Natural killer cell (primary cell): ENCODE results near the gene OSBPL6. TPM values are rescaled to one million over a fixed set of nuclear protein-coding genes. Genes with fewer than 3 reads are reported as not detected.
"Not testable (repeated sequence)": the region's sequence is repeated elsewhere in the genome, so short reads cannot be mapped to it uniquely, and the experiment has no call there.

Experiments
- ATAC-seq, 3 donors: fragments of 150-1000 bp in 2 of 3; fragments of 200-7000 bp in 1 of 3; cut with Tn5 transposase; 1 replicate in 1 of 3; 2 replicates in 2 of 3; pipeline ENCODE4 v1.10.0; 2021; ENCODE audit warnings: mild to moderate bottlenecking in 2 of 3, moderate library complexity in 2 of 3
- DNase-seq, 2 donors: peaks; one replicate each; pipeline versions ENCODE4 v3.0.0 to v3.0.0-alpha.2; 2013 to 2021; ENCODE audit warnings: mixed read lengths in 1 of 2
- H3K27ac ChIP-seq: one replicate; pipeline ENCODE4 v1.5.1; 2013; ENCODE audit warnings: mild to moderate bottlenecking, low read length
- H3K27me3 ChIP-seq: one replicate; pipeline ENCODE4 v1.6.1; 2013; ENCODE audit warnings: low read length; ENCODE audit not compliant: control insufficient read depth, insufficient read depth
- H3K36me3 ChIP-seq: one replicate; pipeline ENCODE4 v1.6.1; 2013; ENCODE audit warnings: low read length; ENCODE audit not compliant: control insufficient read depth, insufficient read depth
- H3K4me1 ChIP-seq: one replicate; pipeline ENCODE4 v1.6.1; 2013; ENCODE audit warnings: low read length; ENCODE audit not compliant: control insufficient read depth, insufficient read depth
- H3K4me3 ChIP-seq: one replicate; pipeline ENCODE4 v1.5.1; 2013; ENCODE audit warnings: low read length
- H3K9me3 ChIP-seq: one replicate; pipeline ENCODE4 v1.6.1; 2013; ENCODE audit warnings: low read length; ENCODE audit not compliant: control insufficient read depth, insufficient read depth
- H3K27ac Mint-ChIP-seq, 2 donors: one replicate each; pipeline ENCODE4 v1.8.0; 2022; ENCODE audit warnings: mild to moderate bottlenecking in 2 of 2, mixed read lengths in 2 of 2, moderate library complexity in 1 of 2
- H3K27me3 Mint-ChIP-seq, 2 donors: one replicate each; pipeline ENCODE4 v1.8.0; 2022; ENCODE audit warnings: low read depth in 2 of 2, mixed read lengths in 2 of 2
- H3K36me3 Mint-ChIP-seq: one replicate; pipeline ENCODE4 v1.8.0; 2022; ENCODE audit warnings: mixed read lengths
- H3K4me1 Mint-ChIP-seq, 2 donors: one replicate each; pipeline ENCODE4 v1.8.0; 2022; ENCODE audit warnings: mixed read lengths in 2 of 2
- H3K4me3 Mint-ChIP-seq: one replicate; pipeline ENCODE4 v1.8.0; 2022; ENCODE audit warnings: mild to moderate bottlenecking, moderate library complexity, mixed read lengths
- H3K9me3 Mint-ChIP-seq, 2 donors: one replicate each; pipeline ENCODE4 v1.8.0; 2022; ENCODE audit warnings: mixed read lengths in 2 of 2
- WGBS: methylation state at CpG from one replicate; pipeline ENCODE4 v1.1.7; 2013; ENCODE audit warnings: missing lambda C conversion rate; ENCODE audit not compliant: insufficient coverage; 5-methylcytosine and 5-hydroxymethylcytosine counted together
- intact Hi-C: fragments of 100-400 bp; cut with micrococcal nuclease; formaldehyde crosslinking; loops from one replicate; pipeline ENCODE4 v1.14.2; 2022
- total RNA-seq, 4 donors: library from RNA; stranded (reverse); fragments of 120-200 nt in 1 of 4; gene quantifications; one replicate each; pipeline versions ENCODE4 v1.2.3 to v1.2.4, GENCODE V29; 2013 to 2022
- TF ChIP-seq, protein P1 (sequence below): fragments of 200-600 bp; IDR thresholded peaks from one replicate; pipeline ENCODE4 v1.8.0; 2022; ENCODE audit warnings: antibody characterized with exemption

OSBPL6 gene
- total RNA-seq, 3 donors from 2014 or later (not counting 1 experiment from before 2014, with no cell fraction given): not detected

DNA sequence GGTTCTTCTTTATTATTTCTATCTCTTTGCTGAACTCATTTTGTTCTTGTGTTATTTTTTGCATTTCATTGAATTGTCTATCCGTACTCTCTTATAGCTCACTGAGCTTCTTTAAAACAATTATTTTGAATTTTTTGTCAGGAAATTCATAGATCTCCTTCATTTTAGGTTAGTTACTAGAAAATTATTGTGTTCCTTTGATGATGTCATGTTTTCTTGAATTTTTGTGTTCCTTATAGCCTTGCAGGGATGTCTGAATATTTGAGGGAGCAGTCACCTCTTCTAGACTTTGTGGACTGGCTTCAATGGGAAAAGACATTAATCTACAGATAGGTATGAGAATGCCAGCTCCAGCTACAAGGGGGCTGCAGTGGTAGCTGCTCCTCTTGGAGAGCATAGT, 20.7 kb upstream of the OSBPL6 start:
- no peak overlapping the region for H3K27ac Mint-ChIP-seq
- H3K9me3 ChIP-seq: no peaks in the 10 kb centered on the region
- TF ChIP-seq, protein P1, sequence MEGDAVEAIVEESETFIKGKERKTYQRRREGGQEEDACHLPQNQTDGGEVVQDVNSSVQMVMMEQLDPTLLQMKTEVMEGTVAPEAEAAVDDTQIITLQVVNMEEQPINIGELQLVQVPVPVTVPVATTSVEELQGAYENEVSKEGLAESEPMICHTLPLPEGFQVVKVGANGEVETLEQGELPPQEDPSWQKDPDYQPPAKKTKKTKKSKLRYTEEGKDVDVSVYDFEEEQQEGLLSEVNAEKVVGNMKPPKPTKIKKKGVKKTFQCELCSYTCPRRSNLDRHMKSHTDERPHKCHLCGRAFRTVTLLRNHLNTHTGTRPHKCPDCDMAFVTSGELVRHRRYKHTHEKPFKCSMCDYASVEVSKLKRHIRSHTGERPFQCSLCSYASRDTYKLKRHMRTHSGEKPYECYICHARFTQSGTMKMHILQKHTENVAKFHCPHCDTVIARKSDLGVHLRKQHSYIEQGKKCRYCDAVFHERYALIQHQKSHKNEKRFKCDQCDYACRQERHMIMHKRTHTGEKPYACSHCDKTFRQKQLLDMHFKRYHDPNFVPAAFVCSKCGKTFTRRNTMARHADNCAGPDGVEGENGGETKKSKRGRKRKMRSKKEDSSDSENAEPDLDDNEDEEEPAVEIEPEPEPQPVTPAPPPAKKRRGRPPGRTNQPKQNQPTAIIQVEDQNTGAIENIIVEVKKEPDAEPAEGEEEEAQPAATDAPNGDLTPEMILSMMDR: no peak
- H3K36me3 Mint-ChIP-seq: no peaks in the 10 kb centered on the region
- no peaks in the 10 kb centered on the region for H3K4me1 Mint-ChIP-seq
- no CpG with 5 or more reads among the region's 1 CpG for WGBS
- no peaks in the 10 kb centered on the region for H3K9me3 Mint-ChIP-seq
- H3K4me3 ChIP-seq: no peak overlapping the region
- peaks cover 8 to 13% of the 10 kb centered on the region in 2 donors for H3K27me3 Mint-ChIP-seq
- H3K36me3 ChIP-seq: no peaks in the 10 kb centered on the region
- DNase-seq (no peak), ATAC-seq (no peak)
- intact Hi-C loops: no loop called here
- H3K27ac ChIP-seq: no peak overlapping the region
- peaks cover 3% of the 10 kb centered on the region for H3K27me3 ChIP-seq
- H3K4me1 ChIP-seq: no peaks in the 10 kb centered on the region
- H3K4me3 Mint-ChIP-seq: no peak overlapping the region

DNA sequence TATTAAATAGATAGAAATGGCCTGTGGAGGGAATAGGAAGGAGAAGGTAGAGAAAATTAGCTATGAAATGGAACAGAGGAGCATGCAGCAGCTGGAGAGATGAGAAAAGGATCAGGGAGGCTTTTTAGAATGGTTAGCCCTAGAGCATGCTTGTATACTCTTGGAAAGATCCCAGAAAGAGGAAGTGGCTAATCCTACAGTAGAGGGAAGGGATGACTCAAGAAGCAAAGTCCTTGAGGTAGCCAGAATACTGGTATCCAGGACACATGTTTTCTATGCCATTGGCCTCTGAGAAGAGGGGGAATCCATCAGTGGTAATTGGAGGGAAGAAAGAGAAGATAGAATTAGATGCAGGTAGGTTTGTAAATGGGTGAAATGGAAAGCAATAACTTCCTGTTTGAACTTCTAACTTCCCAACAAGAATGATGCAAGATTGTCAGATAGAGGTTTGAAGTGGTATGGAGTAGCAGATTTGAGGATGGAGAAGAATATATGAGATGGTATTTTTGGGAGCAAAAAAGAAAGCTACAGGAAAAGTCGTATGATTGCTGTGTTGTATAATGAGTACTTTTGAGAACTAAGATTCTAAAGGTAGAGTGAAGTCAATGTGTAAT, 17.1 kb upstream of the OSBPL6 start:
- H3K36me3 Mint-ChIP-seq: no peaks in the 10 kb centered on the region
- Histone ChIP-seq H3K9me3 (no peaks in the 10 kb centered on the region), H3K4me1 (no peaks in the 10 kb centered on the region), H3K27me3 (peaks cover 3% of the 10 kb centered on the region), H3K36me3 (no peaks in the 10 kb centered on the region), H3K27ac (no peak overlapping the region), H3K4me3 (no peak overlapping the region)
- H3K27ac Mint-ChIP-seq: no peak overlapping the region
- DNase-seq (no peak), ATAC-seq (no peak)
- H3K9me3 Mint-ChIP-seq: no peaks in the 10 kb centered on the region
- H3K27me3 Mint-ChIP-seq: peaks cover 5 to 13% of the 10 kb centered on the region in 2 donors
- no peaks in the 10 kb centered on the region for H3K4me1 Mint-ChIP-seq
- 90% methylated on average over 1 of the region's 1 CpG for WGBS
- intact Hi-C loops: no loop called here
- H3K4me3 Mint-ChIP-seq: no peak overlapping the region
- TF ChIP-seq, protein P1: no peak

DNA sequence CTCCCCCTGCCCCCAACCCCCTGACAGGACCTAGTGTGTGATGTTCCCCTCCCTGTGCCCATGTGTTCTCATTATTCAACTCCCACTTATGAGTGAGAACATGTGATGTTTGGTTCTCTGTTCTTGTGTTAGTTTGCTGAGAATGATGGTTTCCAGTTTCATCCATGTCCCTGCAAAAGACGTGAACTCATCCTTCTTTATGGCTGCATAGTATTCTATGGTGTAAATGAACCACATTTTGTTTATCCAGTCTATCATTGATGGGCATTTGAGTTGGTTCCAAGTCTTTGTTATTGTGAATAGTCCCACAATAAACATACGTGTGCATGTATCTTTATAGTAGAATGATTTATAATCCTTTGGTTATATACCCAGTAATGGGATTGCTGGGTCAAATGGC, 13.7 kb upstream of the OSBPL6 start:
- H3K36me3 ChIP-seq, H3K27me3 ChIP-seq, H3K4me1 Mint-ChIP-seq, H3K9me3 ChIP-seq, H3K27ac ChIP-seq, H3K4me3 Mint-ChIP-seq, H3K27ac Mint-ChIP-seq, H3K4me3 ChIP-seq, ATAC-seq, H3K9me3 Mint-ChIP-seq, DNase-seq, intact Hi-C loops, H3K36me3 Mint-ChIP-seq, H3K4me1 ChIP-seq: not testable (repeated sequence)
- peaks cover 6 to 11% of the 10 kb centered on the region in 2 donors for H3K27me3 Mint-ChIP-seq
- WGBS: 100% methylated on average over 1 of the region's 2 CpGs

DNA sequence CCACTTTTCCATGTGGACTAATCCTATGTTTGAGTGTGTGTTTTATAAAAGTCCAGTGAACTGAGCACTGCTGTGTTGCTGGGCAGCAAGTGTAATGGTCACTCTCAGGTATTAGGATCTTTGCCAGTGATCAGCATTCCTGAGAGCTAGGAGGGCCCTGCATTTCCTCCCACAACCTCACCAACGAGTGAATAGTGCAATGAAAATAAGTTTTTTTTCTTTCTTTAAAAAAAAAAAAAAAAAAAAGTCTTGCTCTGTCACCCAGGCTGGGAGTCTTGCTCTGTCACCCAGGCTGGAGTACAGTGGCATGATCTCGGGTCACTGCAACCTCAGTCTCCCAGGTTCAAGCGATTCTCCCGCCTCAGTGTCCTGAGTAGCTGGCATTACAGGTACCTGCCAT, 6.5 kb upstream of the OSBPL6 start:
- H3K9me3 ChIP-seq: no peaks in the 10 kb centered on the region
- no peaks in the 10 kb centered on the region for H3K36me3 ChIP-seq
- H3K36me3 Mint-ChIP-seq: peaks cover 9% of the 10 kb centered on the region
- no peak overlapping the region for H3K27ac Mint-ChIP-seq
- peaks cover 32 to 38% of the 10 kb centered on the region in 2 donors for H3K27me3 Mint-ChIP-seq
- H3K27ac ChIP-seq: no peak overlapping the region
- no peak for ATAC-seq
- H3K4me1 ChIP-seq: no peaks in the 10 kb centered on the region
- no peak overlapping the region for H3K4me3 Mint-ChIP-seq
- 88% methylated on average over 4 of the region's 4 CpGs for WGBS
- no peaks in the 10 kb centered on the region for H3K27me3 ChIP-seq
- H3K4me3 ChIP-seq: no peak overlapping the region
- no peaks in the 10 kb centered on the region for H3K4me1 Mint-ChIP-seq
- no peaks in the 10 kb centered on the region for H3K9me3 Mint-ChIP-seq
- TF ChIP-seq, protein P1: no peak
- no peak for DNase-seq
- intact Hi-C loops: no loop called here
